ENCODE measurements around the gene KLHL2.
"Not testable (repeated sequence)": the region's sequence is repeated elsewhere in the genome, so short reads cannot be mapped to it uniquely, and the experiment has no call there.

- TF ChIP-seq, protein P1, sequence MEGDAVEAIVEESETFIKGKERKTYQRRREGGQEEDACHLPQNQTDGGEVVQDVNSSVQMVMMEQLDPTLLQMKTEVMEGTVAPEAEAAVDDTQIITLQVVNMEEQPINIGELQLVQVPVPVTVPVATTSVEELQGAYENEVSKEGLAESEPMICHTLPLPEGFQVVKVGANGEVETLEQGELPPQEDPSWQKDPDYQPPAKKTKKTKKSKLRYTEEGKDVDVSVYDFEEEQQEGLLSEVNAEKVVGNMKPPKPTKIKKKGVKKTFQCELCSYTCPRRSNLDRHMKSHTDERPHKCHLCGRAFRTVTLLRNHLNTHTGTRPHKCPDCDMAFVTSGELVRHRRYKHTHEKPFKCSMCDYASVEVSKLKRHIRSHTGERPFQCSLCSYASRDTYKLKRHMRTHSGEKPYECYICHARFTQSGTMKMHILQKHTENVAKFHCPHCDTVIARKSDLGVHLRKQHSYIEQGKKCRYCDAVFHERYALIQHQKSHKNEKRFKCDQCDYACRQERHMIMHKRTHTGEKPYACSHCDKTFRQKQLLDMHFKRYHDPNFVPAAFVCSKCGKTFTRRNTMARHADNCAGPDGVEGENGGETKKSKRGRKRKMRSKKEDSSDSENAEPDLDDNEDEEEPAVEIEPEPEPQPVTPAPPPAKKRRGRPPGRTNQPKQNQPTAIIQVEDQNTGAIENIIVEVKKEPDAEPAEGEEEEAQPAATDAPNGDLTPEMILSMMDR (IDR thresholded peaks at IDR 0.05), result not testable (repeated sequence)
- not testable (repeated sequence) for TF ChIP-seq E2F4 (CRISPR knock-in tag; IDR thresholded peaks at IDR 0.05; ENCODE audit: borderline replicate concordance, low read depth); MAX (CRISPR knock-in tag; IDR thresholded peaks at IDR 0.05); SP1 (CRISPR knock-in tag; conservative IDR thresholded peaks at IDR 0.05); ZNF263 (CRISPR knock-in tag; IDR thresholded peaks at IDR 0.05; ENCODE audit: low read depth); CREM (CRISPR knock-in tag; IDR thresholded peaks at IDR 0.05); ARID4B (CRISPR knock-in tag; IDR thresholded peaks at IDR 0.05; ENCODE audit: borderline replicate concordance); E2F5 (CRISPR knock-in tag; IDR thresholded peaks at IDR 0.05)
- TF ChIP-seq, protein P2, sequence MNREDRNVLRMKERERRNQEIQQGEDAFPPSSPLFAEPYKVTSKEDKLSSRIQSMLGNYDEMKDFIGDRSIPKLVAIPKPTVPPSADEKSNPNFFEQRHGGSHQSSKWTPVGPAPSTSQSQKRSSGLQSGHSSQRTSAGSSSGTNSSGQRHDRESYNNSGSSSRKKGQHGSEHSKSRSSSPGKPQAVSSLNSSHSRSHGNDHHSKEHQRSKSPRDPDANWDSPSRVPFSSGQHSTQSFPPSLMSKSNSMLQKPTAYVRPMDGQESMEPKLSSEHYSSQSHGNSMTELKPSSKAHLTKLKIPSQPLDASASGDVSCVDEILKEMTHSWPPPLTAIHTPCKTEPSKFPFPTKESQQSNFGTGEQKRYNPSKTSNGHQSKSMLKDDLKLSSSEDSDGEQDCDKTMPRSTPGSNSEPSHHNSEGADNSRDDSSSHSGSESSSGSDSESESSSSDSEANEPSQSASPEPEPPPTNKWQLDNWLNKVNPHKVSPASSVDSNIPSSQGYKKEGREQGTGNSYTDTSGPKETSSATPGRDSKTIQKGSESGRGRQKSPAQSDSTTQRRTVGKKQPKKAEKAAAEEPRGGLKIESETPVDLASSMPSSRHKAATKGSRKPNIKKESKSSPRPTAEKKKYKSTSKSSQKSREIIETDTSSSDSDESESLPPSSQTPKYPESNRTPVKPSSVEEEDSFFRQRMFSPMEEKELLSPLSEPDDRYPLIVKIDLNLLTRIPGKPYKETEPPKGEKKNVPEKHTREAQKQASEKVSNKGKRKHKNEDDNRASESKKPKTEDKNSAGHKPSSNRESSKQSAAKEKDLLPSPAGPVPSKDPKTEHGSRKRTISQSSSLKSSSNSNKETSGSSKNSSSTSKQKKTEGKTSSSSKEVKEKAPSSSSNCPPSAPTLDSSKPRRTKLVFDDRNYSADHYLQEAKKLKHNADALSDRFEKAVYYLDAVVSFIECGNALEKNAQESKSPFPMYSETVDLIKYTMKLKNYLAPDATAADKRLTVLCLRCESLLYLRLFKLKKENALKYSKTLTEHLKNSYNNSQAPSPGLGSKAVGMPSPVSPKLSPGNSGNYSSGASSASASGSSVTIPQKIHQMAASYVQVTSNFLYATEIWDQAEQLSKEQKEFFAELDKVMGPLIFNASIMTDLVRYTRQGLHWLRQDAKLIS (CRISPR knock-in tag; IDR thresholded peaks at IDR 0.05; ENCODE audit: borderline replicate concordance), result not testable (repeated sequence)
Measured at GRCh38 chr4:165229490-165230200, 22.3 kb downstream of the KLHL2 start.

All from WTC11 (cell line).